H1 (cell line): ENCODE results near the gene SEMA3G. TPM values are rescaled to one million over a fixed set of nuclear protein-coding genes. Genes with fewer than 3 reads are reported as not detected.

ENCODE experiments used
- CTCF ChIA-PET: fragments of 300-600 bp; sonication (Branson Sonifier 250); formaldehyde crosslinking; loops from one replicate; lab custom pipeline; 2021; ENCODE audit not compliant: partially characterized antibody; lab: Charles Lee
- POLR2A ChIA-PET: fragments of 300-600 bp; sonication (Branson Sonifier 250); formaldehyde crosslinking; loops from one replicate; lab custom pipeline; 2021; ENCODE audit warnings: inconsistent platforms; ENCODE audit not compliant: partially characterized antibody; lab: Charles Lee
- DNase-seq, 2 experiments: peaks; one replicate each; pipeline versions ENCODE4 v3.0.0 to v3.0.0-alpha.2; 2010 to 2022; ENCODE audit warnings: low spot score in 2 of 2, low read depth in 1 of 2, mixed read lengths in 1 of 2
- FAIRE-seq: peaks from 2 replicates; lab custom pipeline; 2011; peaks lifted over from hg19 to GRCh38; lab: Jason Lieb, UNC
- H2AFZ ChIP-seq: 2 replicates; pipeline ENCODE4 v1.8.1; 2012; ENCODE audit warnings: low read length, inconsistent platforms
- H2AK5ac ChIP-seq: 2 replicates; pipeline ENCODE4 v1.6.1; 2013; ENCODE audit warnings: low read depth, low read length
- H2BK120ac ChIP-seq: replicated peaks from 2 replicates; pipeline ENCODE3; 2013; ENCODE audit warnings: low read depth, low read length, inconsistent platforms
- H2BK12ac ChIP-seq: 2 replicates; pipeline ENCODE4 v1.6.1; 2013; ENCODE audit warnings: low read depth, low read length
- H2BK15ac ChIP-seq: 2 replicates; pipeline ENCODE4 v1.6.1; 2013; ENCODE audit warnings: low read length
- H2BK20ac ChIP-seq: 2 replicates; pipeline ENCODE4 v1.6.1; 2013; ENCODE audit warnings: low read length
- H2BK5ac ChIP-seq: 2 replicates; pipeline ENCODE4 v1.6.1; 2013; ENCODE audit warnings: low read depth, low read length
- H3K14ac ChIP-seq: 2 replicates; pipeline ENCODE4 v1.6.1; 2013; ENCODE audit warnings: inconsistent platforms; ENCODE audit not compliant: insufficient read length
- H3K18ac ChIP-seq: 2 replicates; pipeline ENCODE4 v1.6.1; 2013; ENCODE audit warnings: low read length; ENCODE audit errors: extremely low read depth
- H3K23ac ChIP-seq: 2 replicates; pipeline ENCODE4 v1.6.1; 2013; ENCODE audit warnings: inconsistent platforms; ENCODE audit not compliant: insufficient read length
- H3K23me2 ChIP-seq: 2 replicates; pipeline ENCODE4 v1.6.1; 2013; ENCODE audit warnings: low read depth, low read length
- H3K27ac ChIP-seq: 2 replicates; pipeline ENCODE4 v1.6.1; 2011; ENCODE audit warnings: low read depth, low read length, inconsistent platforms
- H3K27me3 ChIP-seq, 4 experiments: replicated peaks in 1 of 4; 1 replicate in 1 of 4; 2 replicates in 3 of 4; pipeline versions ENCODE4 v1.6.1 to v1.8.1; 2011 to 2013; ENCODE audit warnings: low read length in 3 of 4, mild to moderate bottlenecking in 3 of 4, inconsistent platforms in 2 of 4, mixed read lengths in 2 of 4, moderate library complexity in 1 of 4; ENCODE audit not compliant: control insufficient read depth in 3 of 4, insufficient read depth in 3 of 4; ENCODE audit errors: extremely low read depth in 1 of 4
- H3K36me3 ChIP-seq, 4 experiments: 2 replicates each; pipeline versions ENCODE4 v1.6.1 to v1.8.1; 2011 to 2013; ENCODE audit warnings: mild to moderate bottlenecking in 4 of 4, low read length in 3 of 4, moderate library complexity in 2 of 4, control low read depth in 1 of 4, inconsistent platforms in 1 of 4; ENCODE audit not compliant: insufficient read depth in 4 of 4, control insufficient read depth in 2 of 4
- H3K4ac ChIP-seq: replicated peaks from 2 replicates; pipeline ENCODE3; 2013; ENCODE audit warnings: low read length, low read depth, mixed read lengths, inconsistent platforms; ENCODE audit not compliant: insufficient read length
- H3K4me1 ChIP-seq, 4 experiments: replicated peaks in 1 of 4; 1 replicate in 1 of 4; 2 replicates in 3 of 4; pipeline versions ENCODE4 v1.6.1 to v1.8.1; 2011 to 2013; ENCODE audit warnings: low read length in 3 of 4, inconsistent platforms in 2 of 4, mixed read lengths in 1 of 4; ENCODE audit not compliant: insufficient read depth in 4 of 4, control insufficient read depth in 3 of 4
- H3K4me2 ChIP-seq, 2 experiments: 2 replicates each; pipeline versions ENCODE4 v1.6.1 to v1.8.1; 2011 to 2013; ENCODE audit warnings: low read depth in 2 of 2, low read length in 2 of 2, control low read depth in 1 of 2, inconsistent platforms in 1 of 2, mild to moderate bottlenecking in 1 of 2; ENCODE audit not compliant: insufficient read depth in 1 of 2
- H3K4me3 ChIP-seq, 4 experiments: fragments of 200-600, 300-600 bp in 1 of 4; sonication (generic), shearing (Covaris generic), sonication (Bioruptor Twin) in 1 of 4; 2 replicates each; pipeline versions ENCODE4 v1.5.1 to v1.8.1; 2011 to 2016; ENCODE audit warnings: low read length in 4 of 4, low read depth in 3 of 4, control low read depth in 2 of 4, inconsistent platforms in 2 of 4, mild to moderate bottlenecking in 2 of 4, mixed read lengths in 1 of 4, moderate library complexity in 1 of 4; ENCODE audit not compliant: insufficient read depth in 2 of 4; ENCODE audit errors: extremely low read depth in 1 of 4
- H3K56ac ChIP-seq: replicated peaks from 2 replicates; pipeline ENCODE3; 2013; ENCODE audit warnings: low read depth, mild to moderate bottlenecking, mixed read lengths, low read length, inconsistent platforms; ENCODE audit not compliant: insufficient read length
- H3K79me1 ChIP-seq: 2 replicates; pipeline ENCODE4 v1.6.1; 2013; ENCODE audit warnings: low read depth, low read length, control low read depth
- H3K79me2 ChIP-seq, 2 experiments: 2 replicates each; pipeline versions ENCODE4 v1.6.1 to v1.8.1; 2012 to 2013; ENCODE audit warnings: low read length in 2 of 2, mild to moderate bottlenecking in 2 of 2, inconsistent platforms in 1 of 2; ENCODE audit not compliant: insufficient read depth in 2 of 2, control insufficient read depth in 1 of 2
- H3K9ac ChIP-seq, 4 experiments: replicated peaks in 1 of 4; 1 replicate in 1 of 4; 2 replicates in 3 of 4; pipeline versions ENCODE4 v1.6.1 to v1.8.1; 2011 to 2013; ENCODE audit warnings: low read depth in 3 of 4, low read length in 3 of 4, control low read depth in 2 of 4, mild to moderate bottlenecking in 2 of 4, moderate library complexity in 2 of 4, inconsistent platforms in 1 of 4; ENCODE audit errors: extremely low read depth in 1 of 4
- H3K9me3 ChIP-seq, 2 experiments: 2 replicates each; pipeline versions ENCODE4 v1.6.1 to v1.8.1; 2012 to 2013; ENCODE audit warnings: mild to moderate bottlenecking in 2 of 2, moderate library complexity in 2 of 2, control low read depth in 1 of 2, inconsistent platforms in 1 of 2, low read depth in 1 of 2, low read length in 1 of 2, mixed read lengths in 1 of 2; ENCODE audit not compliant: insufficient read depth in 2 of 2
- H4K20me1 ChIP-seq, 2 experiments: replicated peaks in 1 of 2; 2 replicates each; pipeline versions ENCODE3 to v1.8.1; 2011 to 2013; ENCODE audit warnings: inconsistent platforms in 2 of 2, low read length in 2 of 2, mild to moderate bottlenecking in 1 of 2; ENCODE audit not compliant: insufficient read depth in 2 of 2, control insufficient read depth in 1 of 2
- H4K5ac ChIP-seq: 2 replicates; pipeline ENCODE4 v1.6.1; 2013; ENCODE audit warnings: low read length, low read depth, mixed read lengths, inconsistent platforms; ENCODE audit not compliant: insufficient read length
- H4K8ac ChIP-seq: 2 replicates; pipeline ENCODE4 v1.8.0; 2013; ENCODE audit warnings: mild to moderate bottlenecking, moderate library complexity, low read length, inconsistent platforms; ENCODE audit not compliant: insufficient read depth; ENCODE audit errors: extremely low read depth
- H4K91ac ChIP-seq: replicated peaks from 2 replicates; pipeline ENCODE3; 2013; ENCODE audit warnings: low read length, mixed read lengths, inconsistent platforms; ENCODE audit not compliant: insufficient read length
- EGR1 ChIP-seq: IDR thresholded peaks from 2 replicates; pipeline ENCODE4 v1.6.1; 2011; ENCODE audit warnings: low read depth, low read length, borderline replicate concordance
- EZH2 ChIP-seq: fragments of 200-600 bp; sonication (generic); IDR thresholded peaks from 2 replicates; pipeline ENCODE4 v1.7.1; 2012; ENCODE audit warnings: low read depth, mild to moderate bottlenecking, moderate library complexity, low read length, inconsistent platforms; ENCODE audit not compliant: severe bottlenecking
- SIN3A ChIP-seq, 2 experiments: IDR thresholded peaks in 1 of 2; conservative IDR thresholded peaks in 1 of 2; 2 replicates each; pipeline ENCODE4 v1.6.1; 2011 to 2012; ENCODE audit warnings: low read length in 2 of 2, improper control_type of control experiment in 1 of 2, low read depth in 1 of 2, mild to moderate bottlenecking in 1 of 2
- SP1 ChIP-seq: IDR thresholded peaks from 2 replicates; pipeline ENCODE4 v1.6.1; 2011; ENCODE audit warnings: low read depth, low read length
- WGBS, 2 experiments: shearing (Covaris generic) in 1 of 2; methylation state at CpG; one replicate each; pipeline versions ENCODE4 v1.1.6 to v1.1.7; 2013 to 2015; ENCODE audit warnings: low lambda C conversion rate in 2 of 2, mixed read lengths in 2 of 2, inconsistent platforms in 1 of 2, low coverage in 1 of 2, missing lambda C conversion rate in 1 of 2; ENCODE audit not compliant: insufficient replicate concordance in 2 of 2, insufficient coverage in 1 of 2, insufficient read length in 1 of 2; ENCODE audit errors: extremely low coverage in 1 of 2, missing lambda C conversion rate in 1 of 2; 5-methylcytosine and 5-hydroxymethylcytosine counted together
- polyA plus RNA-seq, 7 experiments: library from polyadenylated mRNA; depleted of rRNA in 3 of 7; stranded (reverse) in 5 of 7; unstranded in 2 of 7; fragments of >200 nt in 5 of 7; fragments of 200-250 nt in 2 of 7; gene quantifications; 1 replicate in 5 of 7; 2 replicates in 1 of 7; 4 replicates in 1 of 7; pipeline versions ENCODE4 v1.2.1 to v1.2.3, GENCODE V29; 2011 to 2013; ENCODE audit warnings: missing spikeins in 2 of 7, mixed read lengths in 2 of 7
- total RNA-seq: library from RNA; stranded (reverse); fragmentation: NEBNext Ultra II Directional; extraction: Animal tissue kit (Norgen Biotek cat#: 25700); gene quantifications from 2 replicates; pipeline ENCODE4 v1.2.1, GENCODE V29; 2021

Gene SEMA3G
- total and polyA plus RNA-seq, 2 of the 8 experiments (the other 6 are each of a cell fraction or from before 2014, with no cell fraction given) = 0.95 to 1.5 TPM

GRCh38 chr3:52470920-52471319, 26.0 kb upstream of the SEMA3G start:
- Histone ChIP-seq H3K36me3 (peaks cover 19 to 45% (median 34%) of the 10 kb centered on the region in 4 experiments), H2AFZ (no peak overlapping the region), H3K4me1 (no peaks in the 10 kb centered on the region; a peak in 3 of 7 replicates), H4K8ac (0 out of 2 replicates have a peak overlapping the region, but pooled peaks have one; percentile 15), H2BK120ac (no peak overlapping the region), H3K23ac (no peak overlapping the region), H2AK5ac (no peak overlapping the region), H3K18ac (no peak overlapping the region), H3K79me1 (peaks cover 9% of the 10 kb centered on the region), H2BK5ac (0 out of 2 replicates have a peak overlapping the region, but pooled peaks have one; percentile 3), H3K79me2 (peaks cover 0 to 8% of the 10 kb centered on the region in 2 experiments; a peak in 1 of 4 replicates), H4K20me1 (peaks cover 2 to 23% of the 10 kb centered on the region in 2 experiments), H3K4ac (no peak overlapping the region), H2BK12ac (no peak overlapping the region), H3K56ac (no peak overlapping the region), H2BK20ac (no peak overlapping the region), H3K9me3 (no peaks in the 10 kb centered on the region), H3K14ac (no peak overlapping the region), H3K27me3 (no peaks in the 10 kb centered on the region; a peak in 1 of 7 replicates), H3K9ac (no peak overlapping the region), H3K4me3 (no peak overlapping the region), H3K4me2 (no peak overlapping the region), H3K27ac (no peak overlapping the region), H3K23me2 (no peaks in the 10 kb centered on the region), H2BK15ac (no peak overlapping the region), H4K5ac (no peak overlapping the region), H4K91ac (no peak overlapping the region)
- no peak for FAIRE-seq
- no peak for DNase-seq
- WGBS, 2 experiments = 95% methylated on average over 4 of the region's 4 CpGs; no CpG with 5 or more reads in 1 of the 2 experiments
- ChIA-PET CTCF (interaction anchor here (0.5 to 8.1 kb wide), 21 partner anchors 9 to 350 kb away, joined by 3 to 79 read pairs (median 6); partner anchors contain the start of genes NISCH, SEMA3G and STAB1), POLR2A (interaction anchor here (0.8 to 1.6 kb wide), 3 partner anchors 14 to 21 kb away, joined by 3 to 7 read pairs (median 3); no protein-coding TSS in a partner anchor)
- TF ChIP-seq EZH2 = no peak
- TF ChIP-seq SIN3A (conservative IDR thresholded peaks at IDR 0.05 in 1 of 2, IDR thresholded peaks at IDR 0.05 in 1 of 2; ENCODE audit: low read depth in 1 of 2, low read length in 2 of 2) = no peak
- TF ChIP-seq EGR1 = no peak
- TF ChIP-seq SP1 = no peak
